Measurements from ENCODE around the gene DEFB108B.
"Not testable (repeated sequence)": the region's sequence is repeated elsewhere in the genome, so short reads cannot be mapped to it uniquely, and the experiment has no call there.

DNA sequence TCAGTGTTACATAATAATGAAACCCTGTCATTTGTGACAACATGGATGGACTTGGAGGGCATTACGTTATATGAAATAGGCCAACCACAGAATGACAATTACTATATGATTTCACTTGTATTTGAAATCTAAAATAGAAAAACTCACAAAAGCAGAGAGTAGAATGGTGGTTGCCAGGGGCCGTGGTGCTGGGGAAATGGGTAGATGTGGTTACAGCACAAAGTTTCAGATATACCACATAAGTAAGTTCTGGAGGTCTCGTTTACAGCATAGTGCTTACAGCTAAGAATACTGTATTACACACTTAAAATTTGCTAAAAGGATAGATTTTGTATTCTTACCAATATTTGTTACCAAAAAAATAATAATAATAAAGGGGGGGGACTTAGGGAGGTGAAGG is 3.3 kb upstream of the DEFB108B start:
- TF ChIP-seq EP300 (conservative IDR thresholded peaks at IDR 0.05; ENCODE audit: poor library complexity, severe bottlenecking); EZH2 (IDR thresholded peaks at IDR 0.05; ENCODE audit: borderline replicate concordance, insufficient read depth, low read length, poor library complexity, severe bottlenecking); POLR2AphosphoS5 (IDR thresholded peaks at IDR 0.05); SMC3 (conservative IDR thresholded peaks at IDR 0.05; ENCODE audit: poor library complexity): not testable (repeated sequence)
- TF ChIP-seq, protein P1, sequence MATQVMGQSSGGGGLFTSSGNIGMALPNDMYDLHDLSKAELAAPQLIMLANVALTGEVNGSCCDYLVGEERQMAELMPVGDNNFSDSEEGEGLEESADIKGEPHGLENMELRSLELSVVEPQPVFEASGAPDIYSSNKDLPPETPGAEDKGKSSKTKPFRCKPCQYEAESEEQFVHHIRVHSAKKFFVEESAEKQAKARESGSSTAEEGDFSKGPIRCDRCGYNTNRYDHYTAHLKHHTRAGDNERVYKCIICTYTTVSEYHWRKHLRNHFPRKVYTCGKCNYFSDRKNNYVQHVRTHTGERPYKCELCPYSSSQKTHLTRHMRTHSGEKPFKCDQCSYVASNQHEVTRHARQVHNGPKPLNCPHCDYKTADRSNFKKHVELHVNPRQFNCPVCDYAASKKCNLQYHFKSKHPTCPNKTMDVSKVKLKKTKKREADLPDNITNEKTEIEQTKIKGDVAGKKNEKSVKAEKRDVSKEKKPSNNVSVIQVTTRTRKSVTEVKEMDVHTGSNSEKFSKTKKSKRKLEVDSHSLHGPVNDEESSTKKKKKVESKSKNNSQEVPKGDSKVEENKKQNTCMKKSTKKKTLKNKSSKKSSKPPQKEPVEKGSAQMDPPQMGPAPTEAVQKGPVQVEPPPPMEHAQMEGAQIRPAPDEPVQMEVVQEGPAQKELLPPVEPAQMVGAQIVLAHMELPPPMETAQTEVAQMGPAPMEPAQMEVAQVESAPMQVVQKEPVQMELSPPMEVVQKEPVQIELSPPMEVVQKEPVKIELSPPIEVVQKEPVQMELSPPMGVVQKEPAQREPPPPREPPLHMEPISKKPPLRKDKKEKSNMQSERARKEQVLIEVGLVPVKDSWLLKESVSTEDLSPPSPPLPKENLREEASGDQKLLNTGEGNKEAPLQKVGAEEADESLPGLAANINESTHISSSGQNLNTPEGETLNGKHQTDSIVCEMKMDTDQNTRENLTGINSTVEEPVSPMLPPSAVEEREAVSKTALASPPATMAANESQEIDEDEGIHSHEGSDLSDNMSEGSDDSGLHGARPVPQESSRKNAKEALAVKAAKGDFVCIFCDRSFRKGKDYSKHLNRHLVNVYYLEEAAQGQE (IDR thresholded peaks at IDR 0.05; ENCODE audit: borderline replicate concordance), result not testable (repeated sequence)
- TF ChIP-seq, protein P2, sequence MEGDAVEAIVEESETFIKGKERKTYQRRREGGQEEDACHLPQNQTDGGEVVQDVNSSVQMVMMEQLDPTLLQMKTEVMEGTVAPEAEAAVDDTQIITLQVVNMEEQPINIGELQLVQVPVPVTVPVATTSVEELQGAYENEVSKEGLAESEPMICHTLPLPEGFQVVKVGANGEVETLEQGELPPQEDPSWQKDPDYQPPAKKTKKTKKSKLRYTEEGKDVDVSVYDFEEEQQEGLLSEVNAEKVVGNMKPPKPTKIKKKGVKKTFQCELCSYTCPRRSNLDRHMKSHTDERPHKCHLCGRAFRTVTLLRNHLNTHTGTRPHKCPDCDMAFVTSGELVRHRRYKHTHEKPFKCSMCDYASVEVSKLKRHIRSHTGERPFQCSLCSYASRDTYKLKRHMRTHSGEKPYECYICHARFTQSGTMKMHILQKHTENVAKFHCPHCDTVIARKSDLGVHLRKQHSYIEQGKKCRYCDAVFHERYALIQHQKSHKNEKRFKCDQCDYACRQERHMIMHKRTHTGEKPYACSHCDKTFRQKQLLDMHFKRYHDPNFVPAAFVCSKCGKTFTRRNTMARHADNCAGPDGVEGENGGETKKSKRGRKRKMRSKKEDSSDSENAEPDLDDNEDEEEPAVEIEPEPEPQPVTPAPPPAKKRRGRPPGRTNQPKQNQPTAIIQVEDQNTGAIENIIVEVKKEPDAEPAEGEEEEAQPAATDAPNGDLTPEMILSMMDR (IDR thresholded peaks at IDR 0.05; ENCODE audit: poor library complexity, severe bottlenecking), result not testable (repeated sequence)

All from neural cell (in vitro differentiated cells).